GM19239 (cell line): ENCODE measurements around the gene SASH1.

Experiments
- DNase-seq: peaks from one replicate; pipeline ENCODE4 v3.0.0; 2011; ENCODE audit warnings: low spot score; ENCODE audit not compliant: insufficient read length
- FAIRE-seq: peaks from 2 replicates; lab custom pipeline; 2011; peaks lifted over from hg19 to GRCh38; lab: Jason Lieb, UNC

The SASH1 gene

DNA sequence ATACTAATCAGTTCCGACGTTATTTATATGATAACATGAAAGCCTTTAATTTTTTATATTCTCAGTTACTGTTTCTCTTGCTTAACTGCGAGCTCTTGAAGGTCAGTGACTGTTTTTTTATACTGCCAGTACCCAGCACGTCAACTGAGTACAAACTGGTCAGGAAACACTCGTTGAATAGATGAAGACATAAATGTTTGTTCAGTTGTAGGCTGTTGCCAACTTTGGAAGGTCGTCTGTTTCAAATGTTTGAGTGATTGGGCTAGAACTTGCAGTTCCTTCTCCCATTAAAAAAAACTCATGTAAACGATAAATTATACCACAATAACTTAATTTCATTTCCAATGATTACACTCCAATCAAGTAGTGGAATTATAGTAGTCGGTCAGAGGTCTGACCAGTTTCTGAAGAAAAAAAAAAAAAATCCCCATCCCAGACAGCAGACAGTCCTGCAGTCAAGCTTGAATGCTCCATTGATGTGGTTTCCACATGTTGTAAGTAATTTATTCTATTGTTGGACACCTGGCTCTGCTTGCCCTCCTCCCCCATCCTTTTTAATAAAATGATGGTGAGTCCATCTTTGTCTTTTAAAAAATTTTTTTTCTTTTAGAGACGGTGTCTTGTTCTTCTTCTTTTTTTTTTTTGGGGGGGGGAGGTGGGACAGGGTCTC lies 81.1 kb downstream of the SASH1 start:
- FAIRE-seq = no peak
- no peak for DNase-seq

DNA sequence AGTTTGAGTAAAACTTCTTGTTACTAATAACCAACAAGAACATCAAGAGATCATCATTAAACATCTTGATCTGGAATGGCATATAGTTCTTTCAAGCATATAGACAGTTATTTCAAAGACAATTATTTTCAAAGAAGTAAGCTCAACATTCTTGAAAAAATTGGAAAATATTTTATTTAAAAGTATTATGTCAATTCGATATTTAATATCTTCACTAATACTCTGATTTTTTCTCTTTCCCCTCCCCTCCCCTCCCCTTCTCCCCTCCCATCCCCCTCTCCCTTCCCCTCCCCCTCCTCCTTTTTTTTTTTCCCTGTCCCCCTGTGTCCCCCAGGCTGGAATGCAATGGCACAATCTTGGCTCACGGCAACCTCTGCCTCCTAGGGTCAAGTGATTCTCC lies 82.8 kb downstream of the SASH1 start:
- DNase-seq (no peak), FAIRE-seq (no peak)

DNA sequence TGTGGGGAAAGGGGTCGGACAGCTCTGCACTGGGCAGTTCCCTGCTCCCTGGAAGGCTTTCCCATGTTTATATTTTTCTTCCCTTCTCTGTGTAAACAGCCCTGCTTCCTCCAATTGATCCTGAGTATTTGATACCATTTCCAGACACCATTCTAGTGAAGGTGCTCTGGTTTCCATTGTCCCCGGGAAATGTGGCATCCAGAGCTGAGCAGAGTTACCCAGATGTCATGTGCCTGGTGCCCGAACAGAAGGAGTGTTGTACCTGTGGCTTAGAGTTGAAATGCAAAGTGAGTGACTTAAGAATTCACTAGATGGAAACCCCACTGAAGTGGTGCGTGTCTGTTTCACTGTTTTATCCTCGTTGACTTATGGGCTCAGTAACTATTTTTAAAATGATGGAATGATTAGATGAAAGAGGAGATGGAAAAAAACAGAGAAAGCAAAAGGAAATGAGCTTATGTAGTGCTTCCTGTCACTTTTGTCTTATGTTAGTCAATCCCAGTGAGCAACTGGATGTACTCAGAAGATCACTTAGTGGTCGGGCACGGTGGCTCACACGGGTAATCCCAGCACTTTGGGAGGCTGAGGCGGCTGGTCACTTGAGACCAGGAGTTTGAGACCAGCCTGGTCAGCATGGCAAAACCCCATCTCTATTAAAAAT lies 83.8 kb downstream of the SASH1 start:
- no peak for FAIRE-seq
- DNase-seq = no peak

DNA sequence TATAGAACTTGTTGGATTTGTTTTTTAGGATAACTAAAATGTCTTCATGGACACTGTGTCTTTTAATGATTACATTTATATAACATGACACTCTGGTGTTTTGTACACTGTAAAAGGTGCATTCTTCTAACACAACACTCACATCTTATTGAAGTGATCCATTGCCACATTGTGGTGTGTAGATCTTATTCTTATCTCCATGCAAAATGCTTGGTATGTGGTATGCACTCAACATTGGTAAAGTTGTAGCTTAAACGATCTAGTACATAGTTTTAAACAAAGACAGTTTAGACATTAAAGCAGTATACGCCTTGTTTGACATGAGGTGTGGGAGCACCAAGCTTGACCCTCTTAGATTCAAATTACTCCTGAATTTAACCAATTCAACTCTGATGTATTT lies 84.7 kb downstream of the SASH1 start:
- FAIRE-seq (no peak), DNase-seq (no peak)

DNA sequence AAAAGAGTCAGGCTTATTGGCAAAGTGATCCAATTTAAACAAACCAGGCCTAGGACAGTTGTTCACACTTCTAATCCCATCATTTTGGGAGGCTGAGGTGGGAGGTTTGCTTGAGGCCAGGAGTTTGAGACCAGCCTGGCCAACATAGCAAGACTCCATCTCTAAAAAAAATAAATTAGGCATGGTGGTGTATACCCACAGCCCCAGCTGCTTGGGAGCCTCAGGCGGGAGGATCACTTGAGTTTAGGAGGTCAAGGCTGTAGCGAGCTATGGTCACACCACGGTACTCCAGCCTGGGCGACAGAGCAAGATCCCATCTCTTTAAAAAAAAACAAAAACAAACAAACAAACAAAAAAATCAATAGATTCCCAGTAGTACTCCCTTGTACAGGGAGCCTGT lies 86.8 kb downstream of the SASH1 start:
- FAIRE-seq = no peak
- no peak for DNase-seq

DNA sequence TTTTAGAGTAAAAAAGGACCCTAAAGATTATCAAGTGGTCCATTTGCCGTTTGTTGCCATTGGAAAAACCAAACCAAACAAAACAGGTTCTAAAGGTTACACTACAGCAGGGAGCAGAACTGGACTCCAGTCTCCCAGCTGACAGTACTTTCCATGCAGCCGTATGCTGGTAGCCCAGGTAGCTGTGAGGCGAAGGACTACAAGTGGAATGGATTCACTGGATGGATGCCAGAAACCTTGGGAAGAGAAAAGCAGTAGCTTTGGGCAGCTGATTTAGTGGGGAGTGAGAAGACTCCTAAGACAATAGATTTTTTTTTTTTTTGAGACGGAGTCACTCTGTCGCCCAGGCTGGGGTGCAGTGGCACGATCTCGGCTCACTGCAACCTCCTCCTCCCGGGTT lies 88.3 kb downstream of the SASH1 start:
- DNase-seq = no peak
- FAIRE-seq = no peak

DNA sequence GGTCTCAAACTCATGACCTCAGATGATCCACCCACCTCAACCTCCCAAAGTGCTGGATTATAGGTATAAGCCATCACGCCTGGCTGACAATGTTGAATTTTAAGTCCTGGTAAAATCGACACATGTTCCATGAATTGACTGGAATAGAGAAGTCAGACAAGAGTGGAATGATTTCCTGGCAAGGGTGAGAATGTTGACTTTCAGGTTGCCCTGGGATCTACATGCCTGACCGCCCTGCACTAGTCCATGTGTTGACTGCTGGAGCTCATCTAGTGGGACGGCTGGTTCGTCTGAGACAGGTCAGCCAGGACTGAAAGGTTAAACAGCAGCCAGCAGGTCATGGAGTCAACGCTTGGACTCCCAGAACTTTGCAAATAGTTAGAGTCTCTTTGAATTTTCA lies 88.8 kb downstream of the SASH1 start:
- FAIRE-seq (no peak), DNase-seq (no peak)

DNA sequence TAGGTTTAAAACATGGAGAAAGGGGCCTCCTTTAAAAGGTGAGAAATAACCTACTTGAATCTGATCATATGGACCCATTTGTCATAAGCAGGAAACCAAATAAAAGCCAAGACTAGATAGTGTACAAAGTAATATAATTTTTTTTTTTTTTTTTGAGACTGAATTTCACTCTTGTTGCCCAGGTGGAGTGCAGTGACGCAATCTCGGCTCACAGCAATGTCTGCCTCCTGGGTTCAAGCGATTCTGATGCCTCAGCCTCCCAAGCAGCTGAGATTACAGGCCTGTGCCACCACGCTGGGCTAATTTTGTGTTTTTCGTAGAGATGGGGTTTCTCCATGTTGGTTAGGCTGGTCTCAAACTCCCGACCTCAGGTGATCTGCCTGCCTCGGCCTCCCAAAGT lies 89.2 kb downstream of the SASH1 start:
- DNase-seq (no peak), FAIRE-seq (no peak)

DNA sequence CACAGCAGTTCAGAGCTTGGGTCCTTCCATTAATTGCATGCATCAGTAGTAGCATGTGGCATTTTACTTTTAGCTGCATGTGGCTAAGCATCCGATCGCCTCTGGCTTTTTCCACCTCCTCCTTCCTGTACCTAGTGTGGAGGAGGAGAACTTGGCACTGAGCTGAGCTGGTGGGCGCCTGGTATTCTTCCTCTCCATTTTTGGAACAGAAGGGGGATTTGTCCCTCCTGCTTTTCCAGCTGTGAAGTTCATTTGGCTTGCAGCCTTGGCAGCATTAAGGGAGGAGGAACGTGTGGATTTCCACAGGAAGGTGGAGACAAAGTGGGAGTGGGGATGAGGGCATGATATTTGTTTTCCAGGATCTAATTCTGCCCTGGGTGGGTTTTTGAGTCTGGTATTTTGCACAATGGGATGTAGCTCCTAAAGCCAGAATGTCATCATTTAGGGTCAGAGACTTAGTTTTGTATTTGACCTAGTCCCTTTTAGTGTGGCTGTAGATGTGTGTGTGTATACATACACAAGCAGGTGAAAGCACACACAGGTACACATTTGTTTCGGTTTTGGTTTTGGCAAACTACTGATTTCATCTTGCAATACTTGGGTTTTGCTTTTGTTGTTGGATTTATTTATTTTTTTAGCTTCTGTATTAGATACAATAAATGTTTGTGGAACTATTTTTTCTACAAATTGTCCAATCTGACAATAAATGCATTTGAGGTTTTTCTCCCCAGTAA lies 90.0 kb downstream of the SASH1 start:
- no peak for FAIRE-seq
- DNase-seq = no peak

DNA sequence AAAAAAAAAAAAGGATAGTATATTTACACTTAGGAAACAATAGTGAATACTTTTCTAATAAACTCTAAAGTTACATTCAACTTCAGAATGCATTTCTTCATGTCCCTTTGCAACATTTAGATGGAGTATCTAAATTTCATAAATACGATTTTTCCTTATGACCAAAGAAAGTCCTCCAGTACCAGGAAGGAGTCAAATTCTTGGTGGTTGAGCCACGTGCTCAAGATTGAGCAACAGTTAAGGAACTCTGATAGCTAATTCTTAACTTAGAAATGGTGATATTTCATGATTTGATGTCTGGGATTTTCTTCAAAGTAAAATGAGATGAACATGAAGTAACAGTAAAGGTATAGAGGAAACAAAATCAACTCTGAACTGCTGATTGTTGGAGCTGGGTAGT lies 92.7 kb downstream of the SASH1 start:
- DNase-seq (no peak), FAIRE-seq (no peak)

DNA sequence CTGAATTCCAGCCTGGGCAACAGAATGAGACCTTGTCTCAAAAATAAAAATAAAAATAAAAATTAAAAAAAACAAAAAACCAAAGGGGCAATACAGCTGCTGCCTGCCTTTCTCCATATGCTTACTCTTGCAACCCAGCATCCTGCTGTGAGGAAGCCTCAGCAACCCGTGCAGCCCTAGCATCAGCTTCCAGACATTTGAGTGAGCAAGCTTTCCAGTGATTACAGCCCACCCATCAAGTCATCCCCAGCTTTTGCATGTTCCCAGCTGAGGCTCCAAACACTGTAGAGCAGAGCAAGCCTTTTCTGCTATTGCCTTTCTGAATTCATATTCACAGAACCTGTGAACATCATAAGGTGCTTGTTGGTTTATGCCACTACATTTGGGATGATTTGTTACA lies 93.8 kb downstream of the SASH1 start:
- FAIRE-seq (no peak), DNase-seq (no peak)

DNA sequence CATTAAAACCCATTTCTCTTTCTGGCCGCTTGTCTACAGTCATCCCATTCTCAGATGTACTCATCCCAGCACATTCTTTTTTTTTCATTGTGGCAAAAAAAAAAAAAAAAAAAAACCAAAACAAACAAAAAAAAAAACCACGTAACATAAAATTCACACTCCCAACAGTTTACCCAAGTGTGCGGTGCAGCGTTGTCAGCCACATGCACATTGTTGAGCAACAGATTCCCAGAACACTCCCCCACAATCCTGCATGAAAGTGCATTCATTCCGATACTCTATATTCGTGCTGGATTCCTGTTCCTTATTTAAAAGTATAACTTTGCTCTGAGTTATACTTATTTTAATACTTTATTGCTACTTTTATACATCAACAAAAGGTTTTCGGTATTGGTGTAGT lies 96.0 kb downstream of the SASH1 start:
- no peak for DNase-seq
- FAIRE-seq = no peak

DNA sequence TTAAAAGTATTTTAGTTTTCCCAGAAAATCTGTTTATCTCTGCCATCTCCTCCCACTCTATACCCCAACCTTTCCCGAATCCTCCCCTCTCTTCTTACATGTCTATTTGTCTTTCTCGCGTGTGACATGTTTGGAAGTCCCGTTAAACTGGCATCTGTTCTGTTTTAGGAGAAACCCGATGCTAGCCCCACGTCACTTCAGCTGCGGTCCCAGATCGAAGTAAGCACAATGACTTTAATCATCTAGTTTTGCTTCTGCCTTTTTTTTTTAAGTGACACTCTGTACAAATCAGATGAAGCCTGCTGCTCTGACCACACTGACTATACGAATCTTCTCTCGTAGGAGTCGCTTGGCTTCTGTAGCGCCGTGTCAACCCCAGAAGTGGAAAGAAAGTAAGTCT lies 97.4 kb downstream of the SASH1 start:
- DNase-seq = no peak

DNA sequence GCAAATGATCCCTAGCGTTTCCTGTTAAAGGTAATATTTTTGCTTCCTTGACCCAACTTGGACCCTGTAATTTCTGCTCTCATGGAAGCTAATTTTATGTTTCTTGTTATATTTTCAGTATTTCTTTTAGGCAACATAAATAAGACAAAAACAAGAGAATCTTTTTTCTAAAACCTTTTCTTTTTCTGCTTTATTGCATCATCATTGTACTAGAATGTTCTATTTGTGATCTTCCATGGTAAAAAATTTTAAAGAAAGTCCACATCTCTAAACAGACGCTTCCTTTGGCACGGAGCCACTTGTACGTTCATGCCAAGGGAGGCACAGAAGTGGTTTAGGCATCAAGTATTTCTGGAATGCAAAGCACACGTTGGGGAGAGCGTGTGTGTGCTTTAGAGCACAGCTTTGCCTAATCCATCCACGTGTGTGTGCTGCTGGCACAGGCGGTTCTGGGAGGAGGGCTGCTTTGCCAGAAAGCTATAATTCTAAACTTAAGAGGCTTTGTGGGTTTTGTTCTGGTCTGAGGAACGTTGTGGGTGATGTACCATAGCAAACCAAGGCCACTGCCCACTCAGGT lies 98.3 kb downstream of the SASH1 start:
- DNase-seq (no peak), FAIRE-seq (no peak)

More for the DNA sequence above, 97.4 kb downstream of the SASH1 start:
- no peak for FAIRE-seq

DNA sequence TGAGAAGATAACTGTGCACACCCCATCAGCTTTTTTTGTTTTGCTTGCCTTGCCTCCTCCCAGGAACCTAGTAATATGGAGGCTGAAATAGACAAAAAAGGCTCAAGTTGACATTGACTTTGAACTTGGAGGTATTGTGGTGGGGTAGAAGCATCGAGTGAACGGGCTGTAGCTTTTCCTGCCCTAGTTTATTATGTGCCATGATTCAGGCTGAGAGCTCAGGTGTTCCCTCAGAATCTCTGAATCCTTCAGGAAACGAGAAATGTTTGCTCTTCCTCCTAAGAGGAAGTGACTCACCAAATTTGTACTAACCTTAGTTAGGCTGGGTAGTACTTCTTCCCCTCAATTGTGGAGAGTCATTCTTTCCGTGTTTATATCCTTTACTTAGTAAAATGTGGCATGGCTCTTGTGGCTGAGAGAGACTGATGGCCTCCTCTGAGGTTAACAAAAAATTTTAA lies 98.8 kb downstream of the SASH1 start:
- FAIRE-seq = peak; percentile 80
- no peak for DNase-seq

DNA sequence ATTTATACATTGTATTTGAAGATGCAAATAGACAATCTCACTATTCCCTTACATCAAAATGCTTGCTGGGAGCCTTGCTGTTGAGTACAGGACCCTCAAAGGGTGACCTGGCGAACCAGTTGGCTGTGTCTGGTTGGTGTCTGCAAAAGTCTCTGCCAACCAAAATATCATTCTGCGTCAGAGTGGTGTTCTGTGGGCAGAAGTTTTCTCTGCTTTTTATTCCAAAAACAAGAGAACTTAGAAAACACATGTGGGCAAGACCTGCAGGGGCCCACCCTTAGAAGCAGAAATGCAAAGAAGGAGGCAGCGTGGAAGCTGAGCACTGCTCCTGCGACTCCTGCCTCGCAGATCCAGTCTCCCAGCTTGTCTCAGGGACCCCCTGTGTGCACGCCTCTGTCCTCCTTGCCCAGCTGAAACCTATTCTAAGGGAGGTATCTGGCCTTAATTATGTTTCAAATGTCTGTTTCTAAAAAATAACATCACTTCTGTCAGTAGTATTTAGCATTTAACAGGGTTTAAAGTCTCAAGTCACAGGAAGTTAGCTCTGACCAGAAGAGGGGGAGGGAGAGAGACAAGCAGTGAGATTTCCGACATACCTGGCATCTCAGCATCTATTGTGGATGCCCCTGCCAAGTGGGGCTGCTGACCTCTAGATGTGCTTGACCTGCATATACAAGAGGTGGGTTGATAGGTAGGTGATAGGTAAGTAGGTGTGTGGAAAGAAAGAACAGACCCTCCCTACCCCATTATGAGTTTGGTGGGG lies 101.3 kb downstream of the SASH1 start:
- FAIRE-seq (no peak), DNase-seq (no peak)

DNA sequence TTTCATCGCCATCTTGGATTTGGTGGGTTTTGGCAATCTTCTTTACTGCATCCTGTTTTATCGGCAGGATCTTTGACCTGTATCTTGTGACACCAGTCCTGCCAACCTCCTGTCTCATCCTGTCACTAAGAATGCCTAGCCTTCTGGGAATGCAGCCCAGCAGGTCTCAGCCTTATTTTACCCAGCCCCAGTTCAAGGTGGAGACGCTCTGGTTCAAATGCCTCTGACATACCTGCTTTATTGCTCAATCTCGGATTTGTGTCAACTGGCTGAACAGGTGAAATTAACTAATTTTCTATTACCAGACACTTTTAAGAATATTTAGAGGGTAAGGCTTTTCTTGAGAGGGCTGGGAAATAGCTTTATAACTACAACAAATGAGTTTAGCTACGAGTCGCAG lies 102.5 kb downstream of the SASH1 start:
- FAIRE-seq (no peak), DNase-seq (no peak)

DNA sequence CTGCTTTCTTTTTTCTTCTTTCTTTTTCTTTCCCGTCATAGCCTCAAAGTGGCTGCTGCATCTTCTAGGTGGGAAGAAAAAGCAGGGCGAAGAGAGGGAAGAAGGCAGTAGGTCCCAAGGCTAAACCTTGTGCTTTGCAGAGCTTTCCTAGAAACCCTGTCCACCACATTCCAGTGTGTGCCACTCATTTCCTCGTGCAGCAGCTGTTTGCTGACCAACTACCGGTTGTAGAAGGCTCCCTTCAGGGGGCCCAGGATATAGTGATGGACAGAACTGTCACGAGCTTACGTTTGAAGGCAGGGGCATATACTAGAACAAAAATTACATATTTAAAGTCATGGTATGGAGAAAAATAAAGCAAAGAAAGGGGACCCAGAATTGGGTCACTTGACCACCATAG lies 103.0 kb downstream of the SASH1 start:
- no peak for DNase-seq

DNA sequence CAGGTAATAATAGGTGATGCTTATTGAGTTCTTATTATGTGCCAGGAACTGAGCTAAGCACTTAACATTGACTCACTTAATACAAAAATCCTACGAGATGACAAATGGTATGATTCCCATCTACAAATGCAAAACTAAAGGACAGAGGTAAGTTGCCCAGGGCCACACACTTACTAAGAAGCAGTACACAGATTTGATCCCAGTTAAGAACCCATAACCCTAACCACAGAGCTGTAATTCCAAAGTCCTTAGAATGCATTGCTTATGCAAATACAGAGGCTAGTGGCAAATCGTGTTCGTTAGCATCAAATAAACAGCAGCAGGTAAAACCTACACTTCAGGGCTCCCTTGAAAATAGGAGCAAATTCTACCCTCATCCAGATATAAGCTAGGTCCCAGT lies 104.0 kb downstream of the SASH1 start:
- DNase-seq = no peak
- no peak for FAIRE-seq

More for the DNA sequence above, 103.0 kb downstream of the SASH1 start:
- FAIRE-seq = no peak

DNA sequence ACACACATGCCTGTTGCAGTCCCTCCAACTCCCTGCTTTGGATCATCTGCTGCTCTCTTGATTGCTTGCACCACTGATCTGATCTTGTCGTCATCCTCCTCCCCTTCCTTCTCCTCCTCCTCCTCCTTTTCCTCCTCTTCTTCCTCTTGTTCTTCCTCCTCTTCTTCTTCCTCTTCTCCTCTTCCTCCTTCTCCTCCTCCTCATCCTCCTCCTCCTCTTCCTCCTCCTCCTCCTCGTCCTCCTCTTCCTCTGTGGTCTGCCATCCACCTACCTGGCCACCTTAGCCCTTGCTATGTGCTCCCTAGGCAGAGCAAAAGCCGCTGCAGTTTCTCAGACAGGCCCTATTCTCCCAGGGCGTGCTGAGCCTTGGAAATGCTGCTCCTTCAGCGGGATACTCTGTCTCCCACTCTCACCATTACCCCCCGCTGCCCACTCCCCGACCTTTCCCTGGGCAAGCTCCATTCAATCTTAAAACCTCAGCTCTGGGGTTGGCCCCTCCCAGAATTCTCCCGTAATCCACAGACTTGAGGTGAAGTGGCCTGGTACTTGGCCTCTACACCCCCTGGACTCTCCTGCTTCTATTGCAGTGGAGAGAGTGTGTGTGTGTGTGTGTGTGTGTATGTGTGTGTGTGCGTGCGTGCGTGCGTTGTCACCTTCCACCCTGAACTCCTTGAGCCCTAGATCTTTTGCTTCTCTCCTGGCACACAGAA lies 105.0 kb downstream of the SASH1 start:
- no peak for DNase-seq
- FAIRE-seq = no peak
